GM20000 (cell line): ENCODE measurements around the gene FER1L5.

Experiments
- DNase-seq: peaks from one replicate; pipeline ENCODE4 v3.0.0; 2012; ENCODE audit warnings: low spot score
- TF ChIP-seq, protein P1 (sequence below): IDR thresholded peaks from 2 replicates; pipeline ENCODE4 v1.5.1; 2012; ENCODE audit warnings: mild to moderate bottlenecking, control low read depth; ENCODE audit errors: extremely low read depth, missing control alignments

FER1L5 gene

DNA sequence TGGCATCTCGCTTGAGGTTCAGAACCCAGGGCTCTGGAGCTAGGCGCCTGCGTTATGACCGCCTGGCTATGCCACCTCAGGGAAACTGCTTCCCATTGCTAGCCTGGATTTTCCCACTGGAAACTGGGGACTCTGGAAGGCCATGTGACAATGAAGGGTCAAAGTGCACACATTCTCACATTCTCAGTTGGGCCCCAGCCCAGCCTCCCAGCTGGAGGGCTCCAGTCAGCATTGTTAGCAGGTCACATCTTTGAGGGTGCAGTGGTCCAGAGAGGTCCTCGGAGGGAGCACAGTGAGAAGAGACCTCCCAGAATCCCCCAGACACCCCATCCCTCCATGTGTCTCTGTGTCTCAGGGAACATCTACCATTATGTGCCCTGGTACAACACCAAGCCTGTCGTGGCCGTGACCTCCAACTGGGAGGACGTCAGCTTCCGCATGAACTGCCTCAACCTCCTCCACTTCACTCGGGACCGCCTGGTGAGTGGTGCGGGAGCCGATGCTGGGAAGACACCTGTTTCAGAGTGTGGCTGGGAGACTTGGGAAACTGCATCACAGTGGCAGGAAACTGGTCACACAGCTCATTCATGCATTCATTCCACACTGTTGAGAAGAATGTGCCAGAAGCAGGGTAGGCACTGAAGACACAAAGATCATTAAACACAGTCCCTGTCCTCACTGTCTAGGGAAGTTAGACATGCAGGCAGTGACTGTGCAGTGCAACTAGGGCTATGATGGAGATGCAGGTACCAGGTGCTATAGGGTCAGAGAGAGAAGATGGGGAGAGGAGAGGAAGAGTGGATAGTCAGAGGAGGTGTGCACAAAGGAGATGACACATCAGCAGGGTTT lies 41.6 kb downstream of the FER1L5 start:
- no peak for DNase-seq
- TF ChIP-seq, protein P1, sequence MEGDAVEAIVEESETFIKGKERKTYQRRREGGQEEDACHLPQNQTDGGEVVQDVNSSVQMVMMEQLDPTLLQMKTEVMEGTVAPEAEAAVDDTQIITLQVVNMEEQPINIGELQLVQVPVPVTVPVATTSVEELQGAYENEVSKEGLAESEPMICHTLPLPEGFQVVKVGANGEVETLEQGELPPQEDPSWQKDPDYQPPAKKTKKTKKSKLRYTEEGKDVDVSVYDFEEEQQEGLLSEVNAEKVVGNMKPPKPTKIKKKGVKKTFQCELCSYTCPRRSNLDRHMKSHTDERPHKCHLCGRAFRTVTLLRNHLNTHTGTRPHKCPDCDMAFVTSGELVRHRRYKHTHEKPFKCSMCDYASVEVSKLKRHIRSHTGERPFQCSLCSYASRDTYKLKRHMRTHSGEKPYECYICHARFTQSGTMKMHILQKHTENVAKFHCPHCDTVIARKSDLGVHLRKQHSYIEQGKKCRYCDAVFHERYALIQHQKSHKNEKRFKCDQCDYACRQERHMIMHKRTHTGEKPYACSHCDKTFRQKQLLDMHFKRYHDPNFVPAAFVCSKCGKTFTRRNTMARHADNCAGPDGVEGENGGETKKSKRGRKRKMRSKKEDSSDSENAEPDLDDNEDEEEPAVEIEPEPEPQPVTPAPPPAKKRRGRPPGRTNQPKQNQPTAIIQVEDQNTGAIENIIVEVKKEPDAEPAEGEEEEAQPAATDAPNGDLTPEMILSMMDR, result no peak

DNA sequence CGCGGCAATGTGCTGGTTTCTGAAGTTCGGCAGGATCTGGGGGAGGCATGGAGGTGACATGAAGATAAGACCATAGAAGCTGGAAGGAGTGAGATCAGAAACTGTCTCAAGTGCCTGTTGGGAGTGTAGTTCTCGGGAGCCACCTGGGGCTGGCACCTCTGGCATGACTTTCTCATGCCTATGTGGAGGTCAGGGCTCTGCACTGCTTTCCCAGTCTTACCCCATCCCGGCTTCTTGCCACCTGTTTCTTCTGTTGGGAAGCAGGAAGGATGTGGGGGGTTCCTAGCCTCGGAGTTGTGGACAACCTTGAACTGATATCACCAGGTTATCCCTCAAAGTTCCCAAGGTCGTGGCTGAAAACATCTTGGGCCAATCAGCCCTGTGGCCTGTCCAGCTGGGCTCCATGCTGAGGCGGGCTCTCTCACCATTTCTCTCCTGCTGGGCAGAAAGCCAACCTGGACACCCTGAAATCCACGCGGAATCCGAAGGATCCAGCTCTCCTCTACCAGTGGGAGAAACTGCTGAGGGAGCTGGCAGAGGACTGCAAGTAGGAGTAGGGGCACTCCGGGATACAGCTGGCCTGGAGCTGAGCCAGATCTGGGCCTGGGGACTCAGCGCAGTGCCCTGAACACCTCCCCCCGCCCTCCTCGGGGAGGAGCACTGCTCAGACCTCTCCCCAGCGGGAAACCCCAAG lies 42.5 kb downstream of the FER1L5 start:
- TF ChIP-seq, protein P1, result no peak
- DNase-seq, result no peak

DNA sequence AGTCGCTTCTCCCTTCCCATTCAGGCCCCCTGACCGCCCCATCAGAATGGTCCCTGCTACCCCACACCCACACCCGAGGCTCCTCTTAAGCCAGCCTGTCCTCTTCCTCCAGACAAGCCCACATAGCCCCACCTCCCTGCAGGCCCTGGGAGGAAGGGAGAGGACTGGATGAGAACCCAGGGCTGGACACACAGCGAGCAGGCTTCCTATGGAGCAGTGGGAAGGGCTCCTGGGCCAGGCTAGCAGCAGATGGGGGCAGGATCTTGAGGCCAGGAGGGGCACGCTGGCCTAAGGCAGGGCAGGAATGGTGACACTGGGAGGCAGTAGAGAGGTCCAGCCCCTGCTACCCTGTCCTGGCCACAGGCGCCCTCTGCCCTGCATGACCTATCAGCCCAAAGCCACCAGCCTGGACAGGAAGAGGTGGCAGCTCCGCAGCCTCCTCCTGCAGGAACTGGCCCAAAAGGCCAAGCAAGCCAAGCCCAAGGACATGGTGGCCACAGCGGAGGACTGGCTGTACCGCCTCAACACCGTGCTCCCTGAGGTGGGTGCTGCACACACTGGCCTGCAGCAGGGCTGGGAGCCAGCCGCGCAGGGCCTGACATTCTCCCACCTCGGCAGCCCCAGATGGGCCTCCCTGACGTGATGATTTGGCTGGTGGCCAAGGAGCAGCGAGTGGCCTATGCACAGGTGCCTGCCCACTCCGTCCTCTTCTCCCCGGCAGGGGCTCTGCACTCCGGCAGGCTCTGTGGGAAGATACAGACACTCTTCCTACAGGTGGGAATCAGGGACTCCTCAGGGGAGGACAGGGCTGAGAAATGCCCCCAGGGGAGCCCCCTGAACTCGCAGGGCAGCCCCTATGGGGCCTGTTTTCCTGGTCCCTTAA lies 43.3 kb downstream of the FER1L5 start:
- TF ChIP-seq, protein P1, result no peak
- no peak for DNase-seq

DNA sequence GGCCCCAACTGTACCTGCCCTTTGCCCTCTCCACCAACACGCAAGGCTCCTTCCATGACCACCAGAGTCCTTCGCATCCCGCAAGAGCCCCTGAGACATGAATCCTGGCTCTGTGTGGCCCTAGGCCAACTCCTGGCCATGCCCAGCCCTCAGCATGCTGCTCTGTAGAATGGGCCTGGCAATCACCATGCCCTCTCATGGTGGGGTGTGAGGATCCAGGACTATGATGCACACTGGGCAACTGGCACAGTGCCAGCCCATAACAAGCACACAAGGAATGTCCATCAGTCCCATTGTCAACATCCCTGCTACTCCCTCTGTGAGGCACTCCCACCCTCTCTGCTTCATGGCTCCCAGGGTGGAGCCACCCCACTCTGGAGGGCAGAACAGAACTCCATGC lies 44.7 kb downstream of the FER1L5 start:
- no peak for DNase-seq
- TF ChIP-seq, protein P1, result no peak

DNA sequence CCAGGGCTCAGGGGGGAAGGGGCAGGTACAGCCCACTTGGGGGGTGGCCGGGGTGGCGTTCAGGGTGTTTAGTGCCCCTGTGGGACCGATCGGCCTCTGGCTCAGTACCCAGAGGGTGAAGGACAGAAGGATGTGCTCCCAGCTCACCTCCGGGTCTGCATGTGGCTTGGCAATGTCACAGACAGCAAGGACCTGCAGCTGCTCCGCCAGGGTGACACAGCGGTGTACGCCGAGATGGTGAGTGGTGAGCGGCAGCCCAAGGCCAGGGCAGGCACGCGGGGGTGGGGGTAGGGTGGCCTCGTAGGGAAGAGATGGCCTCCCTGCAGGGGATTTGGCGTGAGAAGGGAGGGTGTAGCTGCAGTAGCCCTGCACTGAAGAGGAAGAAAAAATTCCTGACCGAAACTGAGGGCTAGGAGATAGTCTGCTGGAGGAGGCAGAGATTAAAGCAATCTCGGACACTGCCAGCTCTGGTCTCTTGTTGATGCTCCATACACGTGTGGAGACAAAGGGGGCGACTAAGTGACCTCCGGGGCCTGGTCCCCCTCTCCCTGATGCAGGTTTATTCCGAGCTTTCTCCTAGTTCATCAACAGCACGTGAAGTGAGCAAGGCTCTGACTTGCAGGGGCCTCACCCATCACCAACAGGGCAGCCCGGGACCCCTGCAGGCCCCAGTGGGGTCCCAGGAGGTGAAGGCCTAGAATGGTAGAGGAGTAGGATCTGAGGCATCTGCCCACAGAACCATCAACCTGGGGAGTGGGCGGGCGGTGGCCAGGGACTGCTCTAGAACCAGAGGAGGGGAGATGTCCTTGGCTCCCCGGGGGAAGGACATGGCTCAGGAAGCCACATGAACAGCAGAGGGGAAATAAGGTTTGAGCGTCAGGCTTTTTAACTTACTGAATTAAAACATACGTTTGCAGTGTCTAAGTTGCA lies 45.4 kb downstream of the FER1L5 start:
- TF ChIP-seq, protein P1, result no peak
- DNase-seq, result no peak

DNA sequence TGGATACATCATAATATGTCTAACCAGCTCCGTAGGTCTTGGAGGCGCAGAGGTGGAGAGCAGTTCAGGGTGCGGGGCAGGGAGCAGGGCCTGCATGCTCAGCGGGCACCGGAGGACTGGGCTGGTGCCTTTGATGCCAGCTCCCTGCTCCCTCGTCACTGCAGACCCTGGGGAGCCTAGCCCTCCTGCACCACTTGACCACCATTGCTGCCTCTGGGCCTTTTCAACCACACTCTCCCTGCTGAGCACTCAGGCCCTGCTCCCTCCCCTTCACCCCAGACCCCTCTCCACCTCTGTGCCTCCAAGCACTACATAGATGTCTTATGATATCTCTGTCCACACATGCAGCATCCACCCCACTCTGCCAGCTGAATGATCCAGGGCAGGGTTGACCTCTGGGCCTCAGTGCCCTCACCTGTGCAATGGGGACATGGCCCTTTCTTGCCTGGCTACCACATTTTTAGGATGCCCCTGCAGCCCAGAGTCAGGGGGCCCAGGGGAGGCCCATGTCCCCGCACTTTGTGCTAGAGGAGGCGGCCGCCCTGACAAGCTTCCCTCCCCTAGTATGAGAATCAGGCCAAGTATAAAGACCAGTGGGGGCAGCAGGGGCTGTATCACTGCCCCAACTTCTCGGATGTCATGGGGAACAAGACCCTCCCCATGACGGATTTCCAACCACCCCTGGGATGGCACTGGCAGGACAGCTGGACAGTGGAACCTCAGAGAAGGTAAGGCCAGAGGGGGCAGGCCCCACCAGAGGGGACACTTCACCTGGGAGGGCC lies 46.3 kb downstream of the FER1L5 start:
- TF ChIP-seq, protein P1, result no peak
- no peak for DNase-seq
